ENCODE data around the gene DAGLA.

DAGLA gene

DNA sequence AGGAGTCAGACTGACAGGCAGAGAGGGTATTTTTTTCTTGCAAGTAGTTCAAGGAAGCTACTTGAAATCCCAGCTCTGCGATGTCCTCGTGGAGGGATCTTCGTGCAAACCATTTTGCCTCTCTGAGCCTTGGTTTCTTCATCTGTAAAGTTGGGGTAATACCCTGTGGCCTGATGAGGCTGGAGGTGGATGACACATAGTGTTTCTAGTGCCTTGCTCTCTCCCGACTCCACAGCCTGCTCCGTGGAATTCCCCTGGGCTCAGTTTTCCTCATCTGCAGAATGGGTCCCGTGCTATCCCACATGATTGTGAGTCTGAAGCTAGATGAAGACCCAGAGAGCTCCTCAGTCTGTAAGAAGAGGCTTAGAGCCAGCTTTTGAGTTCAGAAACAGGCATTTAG, 32.7 kb downstream of the DAGLA start:
- DNase-seq, result no peak

GRCh38 chr11:61713464-61713863, 33.3 kb downstream of the DAGLA start:
- DNase-seq, result no peak

GRCh38 chr11:61713906-61714305, 33.7 kb downstream of the DAGLA start:
- DNase-seq, result no peak

DNA sequence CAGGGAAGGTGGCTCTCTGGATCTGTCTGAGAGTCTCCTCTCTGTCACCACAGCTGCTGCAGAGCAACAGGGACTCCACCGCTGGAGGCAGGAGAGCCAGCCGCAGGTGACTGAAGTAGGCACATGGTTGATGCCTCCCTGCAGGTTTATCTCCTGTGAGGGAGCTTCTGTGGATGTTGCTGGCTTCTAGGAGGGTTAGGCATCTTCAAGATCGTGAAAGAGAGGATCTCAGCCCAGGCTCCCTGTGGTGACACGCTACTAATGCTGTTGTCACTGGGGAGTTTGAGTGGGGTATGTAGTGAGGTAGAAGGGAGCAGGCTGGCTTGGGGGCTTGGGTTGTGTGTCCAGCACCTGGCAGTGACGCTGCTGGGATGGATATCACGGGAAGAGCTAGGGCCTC, 34.1 kb downstream of the DAGLA start:
- DNase-seq, result no peak

DNA sequence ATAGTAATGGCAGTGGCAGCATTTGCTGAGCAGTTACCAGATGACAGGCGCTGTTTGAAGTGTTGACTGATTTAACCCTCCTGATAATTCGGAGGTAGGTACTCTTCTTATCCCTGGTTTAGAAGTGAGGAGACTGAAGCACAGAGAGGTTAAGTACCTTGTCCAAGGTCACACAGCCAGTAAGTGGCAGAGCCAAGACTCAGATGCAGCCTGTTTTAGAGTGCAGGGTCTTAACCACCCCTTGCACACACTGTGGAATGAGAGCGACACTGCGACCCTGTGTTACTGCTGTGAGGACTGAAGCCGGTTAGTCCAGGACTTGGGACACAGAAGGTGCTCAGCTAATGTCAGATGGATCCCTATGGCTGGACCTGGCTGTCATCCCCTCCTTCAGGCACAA, 34.7 kb downstream of the DAGLA start:
- no peak for DNase-seq

- DNase-seq, result no peak
These were observed 35.7 kb downstream of the DAGLA start for GRCh38 chr11:61715867-61716266.

GRCh38 chr11:61716478-61717285, 36.5 kb downstream of the DAGLA start:
- no peak for DNase-seq

DNA sequence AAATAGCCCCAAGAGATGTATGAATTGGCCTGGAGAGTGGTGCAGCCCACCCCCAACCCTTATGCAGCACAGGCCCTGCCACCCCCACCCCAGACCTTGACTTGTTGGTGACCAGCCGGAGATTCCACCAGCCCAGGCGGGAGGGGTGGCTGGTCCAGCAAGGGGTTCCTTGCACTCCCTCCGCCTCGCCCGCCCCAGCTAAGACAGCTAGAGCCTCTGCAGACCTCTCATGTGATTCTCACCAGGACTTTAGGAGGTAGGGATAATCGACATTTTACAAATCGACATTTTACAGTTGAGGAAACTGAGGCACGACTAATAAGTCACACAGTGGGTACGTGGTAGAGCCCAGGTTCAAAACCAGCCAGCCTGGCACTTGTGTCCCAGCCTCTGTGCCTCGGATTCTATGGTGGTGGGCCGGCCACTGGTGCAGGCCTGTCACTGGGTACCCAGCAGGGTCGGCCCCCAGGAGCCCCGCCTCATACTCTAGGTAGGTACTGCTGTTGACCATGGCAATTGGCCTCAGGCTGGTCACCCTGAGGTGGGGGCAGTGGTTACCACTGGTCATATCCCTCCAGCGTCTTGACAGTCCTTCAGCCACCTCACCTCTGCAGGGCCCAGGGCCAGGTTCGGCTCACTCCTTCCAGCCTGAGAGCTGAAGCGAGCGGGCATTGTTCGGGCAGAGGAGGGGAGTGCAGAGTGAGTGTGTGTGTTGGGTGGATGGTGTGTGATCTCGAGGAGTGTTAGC, 37.3 kb downstream of the DAGLA start:
- no peak for DNase-seq

DNA sequence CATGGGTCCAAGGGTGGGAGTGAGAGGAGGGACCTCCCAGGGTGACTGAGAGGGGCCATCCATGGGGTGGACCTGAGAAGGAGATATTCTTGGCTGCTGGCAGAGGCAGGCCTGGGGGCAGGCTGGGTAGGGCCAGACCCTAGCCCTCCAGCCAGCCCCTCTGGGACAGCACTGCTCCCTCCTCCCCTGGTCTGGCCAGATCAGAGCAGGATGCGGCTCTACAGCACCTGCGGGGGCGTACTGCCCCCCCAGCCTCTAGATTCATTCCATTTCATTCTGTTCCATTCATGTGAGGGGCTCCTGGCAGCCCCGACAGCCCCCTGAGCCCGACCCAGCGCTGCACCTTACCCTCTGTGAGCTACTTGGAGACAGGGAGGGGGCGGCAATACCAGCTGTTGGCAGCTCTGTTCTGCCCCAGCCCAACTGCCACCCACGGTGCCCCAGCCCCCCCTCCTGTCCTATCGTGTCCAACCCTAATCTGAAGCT, 37.9 kb downstream of the DAGLA start:
- DNase-seq, result no peak

- DNase-seq, result no peak
These were observed 38.6 kb downstream of the DAGLA start for GRCh38 chr11:61718621-61719302.

DNA sequence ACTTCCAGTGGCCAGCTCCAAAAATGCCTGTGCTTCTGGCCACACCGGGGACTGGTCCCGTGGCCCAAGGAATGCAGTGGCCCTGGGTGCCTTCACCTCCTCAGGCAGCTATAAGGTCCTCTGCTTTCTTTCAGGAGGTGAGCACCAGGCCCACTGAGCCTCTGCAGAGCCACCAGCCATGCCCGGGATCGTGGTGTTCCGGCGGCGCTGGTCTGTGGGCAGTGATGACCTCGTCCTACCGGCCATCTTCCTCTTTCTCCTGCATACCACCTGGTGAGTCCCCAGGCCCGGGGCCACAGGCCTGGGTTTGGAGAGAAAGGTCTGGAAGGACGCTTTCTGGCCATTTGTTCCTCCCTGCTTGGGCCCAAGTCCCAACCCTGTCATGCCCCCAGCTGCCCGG, 39.8 kb downstream of the DAGLA start:
- no peak for DNase-seq

DNA sequence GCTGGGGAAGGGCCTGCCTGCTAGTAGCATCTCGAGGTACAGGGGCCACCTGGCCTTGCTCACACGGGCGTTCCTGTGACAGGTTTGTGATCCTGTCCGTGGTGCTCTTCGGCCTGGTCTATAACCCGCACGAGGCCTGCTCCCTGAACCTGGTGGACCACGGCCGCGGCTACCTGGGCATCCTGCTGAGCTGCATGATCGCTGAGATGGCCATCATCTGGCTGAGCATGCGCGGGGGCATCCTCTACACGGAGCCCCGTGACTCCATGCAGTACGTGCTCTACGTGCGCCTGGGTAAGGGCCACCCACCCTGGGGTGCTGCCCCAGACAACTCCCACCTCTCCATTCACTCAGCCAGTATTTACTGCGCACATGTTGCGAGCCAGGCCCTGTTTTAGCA, 40.4 kb downstream of the DAGLA start:
- no peak for DNase-seq

DNA sequence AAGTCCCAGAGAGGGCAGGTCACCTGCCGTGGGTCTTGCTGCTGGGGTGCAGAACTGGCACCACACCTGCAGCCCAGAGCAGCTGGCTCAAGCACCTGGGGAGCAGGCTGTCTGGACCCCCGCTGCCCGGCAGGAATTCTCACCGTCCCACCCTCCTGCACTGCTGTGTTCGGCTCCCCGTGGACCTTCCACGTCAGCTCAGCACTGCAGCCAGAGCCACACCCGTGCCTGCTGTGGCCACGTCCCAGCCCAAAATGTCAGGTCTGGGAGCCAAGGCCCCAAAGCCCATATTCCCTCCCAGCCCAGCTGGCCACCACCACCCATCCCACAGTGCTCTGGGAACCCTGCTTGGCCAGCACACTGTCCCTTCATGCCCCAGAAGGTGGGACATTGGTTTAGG, 44.2 kb downstream of the DAGLA start:
- no peak for DNase-seq

- DNase-seq, result no peak
These were observed 45.6 kb downstream of the DAGLA start for GRCh38 chr11:61725781-61726231.

DNA sequence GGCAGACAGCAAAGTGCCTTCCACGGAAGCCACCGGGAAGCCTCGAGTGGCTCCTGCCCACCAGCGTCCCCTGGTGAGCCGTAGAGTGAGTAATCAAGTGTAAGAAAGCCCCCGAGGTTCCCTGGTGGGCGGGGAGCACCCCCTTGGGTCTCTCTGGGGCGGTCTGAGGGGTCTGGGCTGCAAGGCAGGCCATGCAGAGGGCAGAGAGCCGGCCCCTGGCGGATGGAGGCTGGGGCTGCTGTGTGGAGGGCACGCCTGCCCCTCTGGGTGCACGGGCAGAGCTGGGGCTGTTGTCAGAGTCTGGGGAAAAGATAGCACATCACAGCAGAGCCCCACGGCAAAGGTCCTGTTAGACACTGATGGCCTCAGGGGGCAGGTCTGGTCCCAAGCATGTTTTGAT, 46.6 kb downstream of the DAGLA start:
- DNase-seq, result no peak

- no peak for DNase-seq
These were observed 47.2 kb downstream of the DAGLA start for GRCh38 chr11:61727401-61727811.

- no peak for DNase-seq
These were observed 48.1 kb downstream of the DAGLA start for GRCh38 chr11:61728066-61728939.

- no peak for DNase-seq
These were observed 48.7 kb downstream of the DAGLA start for GRCh38 chr11:61728940-61729219.

- DNase-seq, result peak; percentile 32 to 54
These were observed 50.2 kb downstream of the DAGLA start for GRCh38 chr11:61730240-61730994.

GRCh38 chr11:61731211-61731951, 51.2 kb downstream of the DAGLA start:
- no peak for DNase-seq

DNA sequence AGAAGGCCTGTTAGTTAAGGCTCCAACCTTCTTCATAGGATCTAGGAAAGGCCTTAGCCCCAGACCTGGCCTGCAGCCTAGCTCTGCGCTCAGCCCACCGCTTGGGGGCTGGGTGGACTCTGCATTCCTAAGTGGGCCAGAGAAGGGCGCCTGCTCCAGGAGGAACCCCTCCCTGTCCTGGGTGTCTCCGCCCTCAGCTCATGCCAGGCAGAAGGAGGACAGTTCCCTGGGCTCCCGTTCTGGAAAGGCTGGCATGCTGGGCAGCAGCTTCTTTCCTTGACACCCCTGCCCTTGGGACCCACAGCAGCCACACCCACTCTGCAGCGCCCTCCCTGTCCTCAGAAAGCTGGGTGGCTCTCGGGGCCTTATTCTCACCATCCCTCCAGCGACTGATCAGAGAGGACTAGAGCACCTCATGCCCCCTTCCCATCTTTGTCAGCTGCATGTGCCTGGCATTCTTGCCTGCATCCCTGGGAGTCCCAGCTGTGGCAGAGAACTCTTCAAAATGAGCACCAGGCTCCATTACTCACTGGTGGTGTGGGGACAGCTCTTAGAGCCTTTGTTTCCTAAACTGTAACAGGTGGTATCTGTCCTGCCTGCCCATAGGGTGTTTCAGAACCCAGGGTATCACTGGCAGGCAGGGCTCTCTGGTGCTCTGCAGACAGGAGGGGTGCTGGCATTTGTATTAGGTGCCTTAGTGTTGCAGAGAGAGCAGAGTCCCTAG, 51.9 kb downstream of the DAGLA start:
- no peak for DNase-seq

Data from SHP77 (cell line).